ENCODE measurements around the gene ARMS2.

ARMS2 gene

DNA sequence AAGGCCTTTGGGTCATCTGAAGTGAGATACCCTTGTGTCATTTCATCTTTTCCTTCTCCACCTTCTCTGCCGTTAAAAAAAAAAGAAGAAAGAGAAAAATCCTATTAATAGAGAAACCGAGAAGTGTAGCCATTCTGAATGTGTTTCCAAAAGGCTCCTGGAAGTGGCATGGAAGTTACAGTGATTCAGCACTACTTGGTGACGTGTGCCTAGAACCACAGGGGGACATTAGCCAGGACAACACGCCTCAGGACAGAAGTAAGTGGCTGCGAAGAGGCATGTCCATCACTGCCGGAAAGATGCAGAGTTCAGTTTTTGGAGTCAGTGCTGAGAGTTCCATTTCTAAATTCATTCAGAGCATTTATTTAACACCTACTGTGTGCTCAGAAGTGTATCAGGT, 13.2 kb downstream of the ARMS2 start:
- Histone ChIP-seq H3K4me3 (ENCODE audit: low read length) (no peak overlapping the region), H3K27me3 (ENCODE audit: low read depth, low read length) (peaks cover 11% of the 10 kb centered on the region; the same call in 1 of the 2 replicates), H4K20me1 (ENCODE audit: insufficient read depth, low read length) (no peaks in the 10 kb centered on the region), H2AFZ (ENCODE audit: low read depth, low read length) (no peak overlapping the region), H3K9ac (ENCODE audit: low read length) (no peak overlapping the region), H3K36me3 (replicated peaks; ENCODE audit: low read depth, low read length) (no peaks in the 10 kb centered on the region), H3K4me1 (ENCODE audit: low read length) (no peaks in the 10 kb centered on the region), H3K9me3 (ENCODE audit: insufficient read depth, low read length) (no peaks in the 10 kb centered on the region), H3K79me2 (ENCODE audit: low read length) (no peaks in the 10 kb centered on the region), H3K4me2 (ENCODE audit: low read length) (no peak overlapping the region), H3K27ac (ENCODE audit: low read length) (no peak overlapping the region)
- TF ChIP-seq, protein P1, sequence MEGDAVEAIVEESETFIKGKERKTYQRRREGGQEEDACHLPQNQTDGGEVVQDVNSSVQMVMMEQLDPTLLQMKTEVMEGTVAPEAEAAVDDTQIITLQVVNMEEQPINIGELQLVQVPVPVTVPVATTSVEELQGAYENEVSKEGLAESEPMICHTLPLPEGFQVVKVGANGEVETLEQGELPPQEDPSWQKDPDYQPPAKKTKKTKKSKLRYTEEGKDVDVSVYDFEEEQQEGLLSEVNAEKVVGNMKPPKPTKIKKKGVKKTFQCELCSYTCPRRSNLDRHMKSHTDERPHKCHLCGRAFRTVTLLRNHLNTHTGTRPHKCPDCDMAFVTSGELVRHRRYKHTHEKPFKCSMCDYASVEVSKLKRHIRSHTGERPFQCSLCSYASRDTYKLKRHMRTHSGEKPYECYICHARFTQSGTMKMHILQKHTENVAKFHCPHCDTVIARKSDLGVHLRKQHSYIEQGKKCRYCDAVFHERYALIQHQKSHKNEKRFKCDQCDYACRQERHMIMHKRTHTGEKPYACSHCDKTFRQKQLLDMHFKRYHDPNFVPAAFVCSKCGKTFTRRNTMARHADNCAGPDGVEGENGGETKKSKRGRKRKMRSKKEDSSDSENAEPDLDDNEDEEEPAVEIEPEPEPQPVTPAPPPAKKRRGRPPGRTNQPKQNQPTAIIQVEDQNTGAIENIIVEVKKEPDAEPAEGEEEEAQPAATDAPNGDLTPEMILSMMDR (IDR thresholded peaks at IDR 0.05; ENCODE audit: low read depth, low read length) = no peak
- no peak for TF ChIP-seq EZH2phosphoT487 (IDR thresholded peaks at IDR 0.05; ENCODE audit: low read depth)

DNA sequence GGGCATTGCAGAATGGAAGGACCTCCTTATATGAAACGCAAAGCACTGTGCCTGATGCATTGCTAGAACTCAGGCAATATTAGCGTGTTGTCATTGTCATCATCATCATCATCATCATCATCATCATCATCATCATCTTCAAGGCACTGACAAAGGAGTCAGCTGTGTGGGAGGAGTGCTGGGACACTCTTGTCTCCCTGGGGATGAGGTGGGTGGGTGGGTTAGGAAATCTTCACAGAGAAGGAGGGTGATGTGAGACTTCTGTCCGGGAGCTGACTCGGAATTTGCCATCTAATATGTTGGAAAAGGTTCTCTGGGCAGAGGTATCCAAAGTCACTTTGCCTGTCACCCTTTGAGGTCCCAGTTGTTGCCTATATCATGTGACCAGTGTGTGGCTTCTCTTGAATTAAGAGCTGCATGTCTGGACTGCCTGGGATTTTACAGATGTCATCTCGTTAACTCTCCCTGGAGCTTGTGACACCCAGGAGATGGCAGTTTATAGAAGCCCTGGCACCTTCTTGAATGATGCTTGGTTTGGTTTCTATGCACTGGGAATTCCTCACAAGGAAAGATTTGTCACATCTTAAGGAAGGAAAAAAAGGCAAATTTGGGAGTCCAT, 14.0 kb downstream of the ARMS2 start:
- Histone ChIP-seq H3K36me3 (replicated peaks; ENCODE audit: low read depth, low read length) (no peaks in the 10 kb centered on the region), H4K20me1 (ENCODE audit: insufficient read depth, low read length) (no peaks in the 10 kb centered on the region), H3K4me3 (ENCODE audit: low read length) (no peak overlapping the region), H2AFZ (ENCODE audit: low read depth, low read length) (no peak overlapping the region), H3K27me3 (ENCODE audit: low read depth, low read length) (peaks cover 11% of the 10 kb centered on the region; the same call in 1 of the 2 replicates), H3K4me1 (ENCODE audit: low read length) (no peaks in the 10 kb centered on the region), H3K27ac (ENCODE audit: low read length) (no peak overlapping the region), H3K9ac (ENCODE audit: low read length) (no peak overlapping the region), H3K9me3 (ENCODE audit: insufficient read depth, low read length) (no peaks in the 10 kb centered on the region), H3K79me2 (ENCODE audit: low read length) (no peaks in the 10 kb centered on the region), H3K4me2 (ENCODE audit: low read length) (no peak overlapping the region)
- TF ChIP-seq, protein P1 (IDR thresholded peaks at IDR 0.05; ENCODE audit: low read depth, low read length) = no peak
- TF ChIP-seq EZH2phosphoT487 (IDR thresholded peaks at IDR 0.05; ENCODE audit: low read depth) = no peak

DNA sequence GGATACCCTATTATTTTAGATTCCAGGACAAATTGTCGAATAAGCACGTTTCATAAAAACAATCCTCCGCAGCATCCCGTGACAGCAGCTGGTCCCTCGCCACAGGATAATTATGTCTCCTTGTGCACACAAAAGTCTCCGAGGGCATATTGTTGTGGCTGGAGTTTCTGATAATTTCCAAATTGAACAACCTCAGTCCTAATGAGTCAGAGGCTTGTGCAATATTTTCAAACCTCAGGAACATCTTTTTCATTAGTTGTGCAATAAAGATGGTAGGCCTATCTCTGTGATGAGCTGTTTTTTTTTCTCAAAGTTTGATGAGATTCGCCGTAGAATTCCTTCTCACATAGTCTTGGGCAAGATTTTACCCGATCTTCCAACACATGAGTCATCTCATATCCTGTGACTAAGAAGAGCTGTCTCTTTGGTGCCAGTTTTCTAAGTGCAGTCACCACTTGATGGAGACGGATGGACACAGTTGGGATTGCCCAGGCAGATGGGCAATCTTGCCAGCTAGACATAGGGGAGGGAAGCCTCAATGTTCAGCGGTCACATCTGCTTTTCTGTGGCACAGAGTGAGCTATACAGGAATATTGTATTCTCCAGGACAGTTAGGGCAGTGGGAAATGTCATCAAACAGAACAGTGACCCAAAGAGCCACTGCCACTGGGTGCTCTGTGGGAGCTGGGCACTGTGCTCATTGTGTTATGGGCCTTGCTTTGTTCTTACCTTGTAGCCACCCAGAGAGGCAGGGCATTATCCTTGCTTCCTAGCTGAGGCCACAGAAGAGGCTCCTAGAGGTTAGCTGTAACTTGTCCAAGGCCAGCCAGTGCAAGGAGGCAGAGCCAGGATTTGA, 14.7 kb downstream of the ARMS2 start:
- no peak overlapping the region for H3K4me3 ChIP-seq (ENCODE audit: low read length)
- no peak overlapping the region for H3K9ac ChIP-seq (ENCODE audit: low read length)
- TF ChIP-seq, protein P1 (IDR thresholded peaks at IDR 0.05; ENCODE audit: low read depth, low read length) = no peak
- no peak for TF ChIP-seq EZH2phosphoT487 (IDR thresholded peaks at IDR 0.05; ENCODE audit: low read depth)
- H3K4me2 ChIP-seq (ENCODE audit: low read length) = no peak overlapping the region
- H3K4me1 ChIP-seq (ENCODE audit: low read length) = no peaks in the 10 kb centered on the region
- H3K79me2 ChIP-seq (ENCODE audit: low read length) = no peaks in the 10 kb centered on the region
- peaks cover 11% of the 10 kb centered on the region; the same call in 1 of the 2 replicates for H3K27me3 ChIP-seq (ENCODE audit: low read depth, low read length)
- no peaks in the 10 kb centered on the region for H4K20me1 ChIP-seq (ENCODE audit: insufficient read depth, low read length)
- H3K36me3 ChIP-seq (replicated peaks; ENCODE audit: low read depth, low read length) = no peaks in the 10 kb centered on the region
- no peaks in the 10 kb centered on the region for H3K9me3 ChIP-seq (ENCODE audit: insufficient read depth, low read length)
- no peak overlapping the region for H3K27ac ChIP-seq (ENCODE audit: low read length)
- no peak overlapping the region for H2AFZ ChIP-seq (ENCODE audit: low read depth, low read length)

DNA sequence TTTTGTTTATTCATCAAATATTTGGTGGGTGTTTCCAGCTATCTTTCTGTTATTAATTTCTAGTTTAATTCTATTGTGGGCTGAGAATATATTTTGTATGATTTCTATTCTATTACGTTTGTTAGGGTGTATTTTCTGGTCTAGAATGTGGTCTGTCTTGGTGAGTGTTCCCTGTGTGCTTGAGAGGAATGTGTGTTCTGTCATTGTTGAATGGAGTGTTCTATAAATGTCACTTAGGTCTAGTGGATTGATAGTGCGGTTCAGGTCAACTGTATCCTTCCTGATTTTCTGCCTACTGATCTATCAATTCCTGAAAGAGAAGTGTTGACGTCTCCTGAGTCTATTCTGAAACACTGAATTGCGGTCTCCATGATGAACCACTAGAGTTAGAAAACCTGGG, 15.4 kb downstream of the ARMS2 start:
- Histone ChIP-seq H3K4me3 (ENCODE audit: low read length) (no peak overlapping the region), H3K9ac (ENCODE audit: low read length) (no peak overlapping the region), H3K4me1 (ENCODE audit: low read length) (no peaks in the 10 kb centered on the region), H3K79me2 (ENCODE audit: low read length) (no peaks in the 10 kb centered on the region), H3K27me3 (ENCODE audit: low read depth, low read length) (peaks cover 11% of the 10 kb centered on the region; the same call in 1 of the 2 replicates), H3K9me3 (ENCODE audit: insufficient read depth, low read length) (no peaks in the 10 kb centered on the region), H3K4me2 (ENCODE audit: low read length) (no peak overlapping the region), H3K36me3 (replicated peaks; ENCODE audit: low read depth, low read length) (no peaks in the 10 kb centered on the region), H2AFZ (ENCODE audit: low read depth, low read length) (no peak overlapping the region), H4K20me1 (ENCODE audit: insufficient read depth, low read length) (no peaks in the 10 kb centered on the region), H3K27ac (ENCODE audit: low read length) (no peak overlapping the region)
- TF ChIP-seq, protein P1 (IDR thresholded peaks at IDR 0.05; ENCODE audit: low read depth, low read length) = no peak
- no peak for TF ChIP-seq EZH2phosphoT487 (IDR thresholded peaks at IDR 0.05; ENCODE audit: low read depth)

Measured in OCI-LY3 (cell line).